ENCODE measurements around the gene NTRK3.

NTRK3 gene

DNA sequence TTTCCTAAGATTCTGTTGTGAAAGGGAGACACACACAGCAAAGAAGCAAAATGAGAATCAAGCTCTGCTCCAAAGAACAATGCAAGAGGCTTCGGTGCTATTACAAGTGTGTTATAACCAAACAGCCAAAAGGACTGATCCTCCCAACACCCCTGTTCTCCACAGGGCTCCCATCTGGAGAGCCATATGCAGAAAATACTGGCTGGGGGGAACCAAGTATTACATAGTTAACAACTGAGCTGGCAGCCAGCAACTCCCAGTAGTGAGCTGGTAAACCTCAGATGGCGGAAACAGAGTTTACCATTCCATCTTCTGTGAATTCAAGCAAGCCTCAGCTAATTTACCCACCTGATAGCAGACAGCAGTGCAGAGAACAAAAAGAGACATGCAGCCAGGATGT is 156.4 kb downstream of the NTRK3 start:
- no peak for ATAC-seq
- TF ChIP-seq, protein P1, sequence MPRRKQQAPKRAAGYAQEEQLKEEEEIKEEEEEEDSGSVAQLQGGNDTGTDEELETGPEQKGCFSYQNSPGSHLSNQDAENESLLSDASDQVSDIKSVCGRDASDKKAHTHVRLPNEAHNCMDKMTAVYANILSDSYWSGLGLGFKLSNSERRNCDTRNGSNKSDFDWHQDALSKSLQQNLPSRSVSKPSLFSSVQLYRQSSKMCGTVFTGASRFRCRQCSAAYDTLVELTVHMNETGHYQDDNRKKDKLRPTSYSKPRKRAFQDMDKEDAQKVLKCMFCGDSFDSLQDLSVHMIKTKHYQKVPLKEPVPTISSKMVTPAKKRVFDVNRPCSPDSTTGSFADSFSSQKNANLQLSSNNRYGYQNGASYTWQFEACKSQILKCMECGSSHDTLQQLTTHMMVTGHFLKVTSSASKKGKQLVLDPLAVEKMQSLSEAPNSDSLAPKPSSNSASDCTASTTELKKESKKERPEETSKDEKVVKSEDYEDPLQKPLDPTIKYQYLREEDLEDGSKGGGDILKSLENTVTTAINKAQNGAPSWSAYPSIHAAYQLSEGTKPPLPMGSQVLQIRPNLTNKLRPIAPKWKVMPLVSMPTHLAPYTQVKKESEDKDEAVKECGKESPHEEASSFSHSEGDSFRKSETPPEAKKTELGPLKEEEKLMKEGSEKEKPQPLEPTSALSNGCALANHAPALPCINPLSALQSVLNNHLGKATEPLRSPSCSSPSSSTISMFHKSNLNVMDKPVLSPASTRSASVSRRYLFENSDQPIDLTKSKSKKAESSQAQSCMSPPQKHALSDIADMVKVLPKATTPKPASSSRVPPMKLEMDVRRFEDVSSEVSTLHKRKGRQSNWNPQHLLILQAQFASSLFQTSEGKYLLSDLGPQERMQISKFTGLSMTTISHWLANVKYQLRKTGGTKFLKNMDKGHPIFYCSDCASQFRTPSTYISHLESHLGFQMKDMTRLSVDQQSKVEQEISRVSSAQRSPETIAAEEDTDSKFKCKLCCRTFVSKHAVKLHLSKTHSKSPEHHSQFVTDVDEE (CRISPR knock-in tag; IDR thresholded peaks at IDR 0.05), result no peak
- TF ChIP-seq TOX (CRISPR knock-in tag; IDR thresholded peaks at IDR 0.05; ENCODE audit: borderline replicate concordance) (no peak), ZNF70 (CRISPR knock-in tag; IDR thresholded peaks at IDR 0.05) (no peak), CSDC2 (CRISPR knock-in tag; IDR thresholded peaks at IDR 0.05) (no peak), ZNF565 (CRISPR knock-in tag; conservative IDR thresholded peaks at IDR 0.05; ENCODE audit: low read depth) (no peak), PPARA (CRISPR knock-in tag; IDR thresholded peaks at IDR 0.05; ENCODE audit: borderline replicate concordance) (no peak), BACH2 (CRISPR knock-in tag; IDR thresholded peaks at IDR 0.05; ENCODE audit: borderline replicate concordance) (no peak), ZFP3 (CRISPR knock-in tag; IDR thresholded peaks at IDR 0.05) (no peak), SNAI2 (CRISPR knock-in tag; IDR thresholded peaks at IDR 0.05) (no peak), ZC3H10 (CRISPR knock-in tag; IDR thresholded peaks at IDR 0.05) (no peak), ESRRG (CRISPR knock-in tag; IDR thresholded peaks at IDR 0.05) (no peak)
- TF ChIP-seq, protein P2, sequence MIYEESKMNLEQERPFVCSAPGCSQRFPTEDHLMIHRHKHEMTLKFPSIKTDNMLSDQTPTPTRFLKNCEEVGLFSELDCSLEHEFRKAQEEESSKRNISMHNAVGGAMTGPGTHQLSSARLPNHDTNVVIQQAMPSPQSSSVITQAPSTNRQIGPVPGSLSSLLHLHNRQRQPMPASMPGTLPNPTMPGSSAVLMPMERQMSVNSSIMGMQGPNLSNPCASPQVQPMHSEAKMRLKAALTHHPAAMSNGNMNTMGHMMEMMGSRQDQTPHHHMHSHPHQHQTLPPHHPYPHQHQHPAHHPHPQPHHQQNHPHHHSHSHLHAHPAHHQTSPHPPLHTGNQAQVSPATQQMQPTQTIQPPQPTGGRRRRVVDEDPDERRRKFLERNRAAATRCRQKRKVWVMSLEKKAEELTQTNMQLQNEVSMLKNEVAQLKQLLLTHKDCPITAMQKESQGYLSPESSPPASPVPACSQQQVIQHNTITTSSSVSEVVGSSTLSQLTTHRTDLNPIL (CRISPR knock-in tag; IDR thresholded peaks at IDR 0.05; ENCODE audit: low read depth), result no peak

DNA sequence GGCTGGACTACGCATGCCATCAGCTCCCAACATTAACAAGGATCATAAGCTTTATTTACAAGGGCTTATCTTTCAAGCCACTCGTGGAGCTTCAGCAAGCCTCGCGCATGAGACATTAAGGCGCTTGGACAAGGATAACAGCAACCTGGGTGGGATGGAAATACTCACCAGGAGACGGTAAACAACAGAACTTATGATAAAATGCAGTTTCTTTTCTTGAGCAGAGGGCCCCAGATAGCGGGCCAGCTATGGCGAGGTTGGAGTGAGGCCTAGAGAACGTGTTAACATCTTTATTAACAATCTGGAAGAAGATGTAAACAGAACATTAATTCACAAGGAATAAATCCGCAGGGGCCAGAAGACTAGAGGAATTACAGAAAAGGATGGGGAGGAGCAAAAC is 158.2 kb downstream of the NTRK3 start:
- no peak for ATAC-seq
- no peak for TF ChIP-seq GLIS3 (CRISPR knock-in tag; IDR thresholded peaks at IDR 0.05)
- no peak for TF ChIP-seq ZFP30 (CRISPR knock-in tag; IDR thresholded peaks at IDR 0.05)
- TF ChIP-seq, protein P1 (CRISPR knock-in tag; IDR thresholded peaks at IDR 0.05), result no peak
- no peak for TF ChIP-seq CSDC2 (CRISPR knock-in tag; IDR thresholded peaks at IDR 0.05)
- TF ChIP-seq OSR1 (CRISPR knock-in tag; IDR thresholded peaks at IDR 0.05), result no peak
- no peak for TF ChIP-seq RARB (CRISPR knock-in tag; IDR thresholded peaks at IDR 0.05)
- no peak for TF ChIP-seq ARNTL (CRISPR knock-in tag; IDR thresholded peaks at IDR 0.05; ENCODE audit: borderline replicate concordance, low read depth)

DNA sequence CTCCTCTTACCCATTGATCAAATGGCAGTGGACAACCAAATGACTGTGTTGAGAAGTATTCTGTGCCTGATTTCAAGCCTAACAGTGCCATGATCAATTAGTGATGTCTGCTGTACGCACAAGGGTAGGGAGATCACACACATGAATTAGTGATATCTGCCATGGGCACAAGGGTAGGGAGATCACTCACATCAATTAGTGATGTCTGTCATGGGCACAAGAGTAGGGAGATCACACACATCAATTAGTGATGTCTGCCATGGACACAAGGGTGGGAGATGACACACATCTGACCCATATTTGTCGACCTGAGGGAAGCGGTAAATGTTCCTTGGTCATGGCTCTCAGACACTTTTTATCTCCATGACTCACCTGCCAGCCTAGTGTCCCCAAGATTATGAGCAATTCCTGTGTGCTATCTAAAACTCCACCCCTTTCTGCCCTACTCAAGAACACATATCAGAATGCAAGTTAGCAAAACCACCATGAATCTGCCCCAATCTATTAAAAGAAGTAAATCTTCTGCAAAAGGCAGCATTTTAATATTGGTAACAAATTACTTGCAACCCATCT is 165.0 kb downstream of the NTRK3 start:
- no peak for ATAC-seq
- no peak for TF ChIP-seq ZFP30 (CRISPR knock-in tag; IDR thresholded peaks at IDR 0.05)
- TF ChIP-seq, protein P2 (CRISPR knock-in tag; IDR thresholded peaks at IDR 0.05; ENCODE audit: low read depth), result no peak
- no peak for TF ChIP-seq ZC3H10 (CRISPR knock-in tag; IDR thresholded peaks at IDR 0.05)
- no peak for TF ChIP-seq ZNF565 (CRISPR knock-in tag; conservative IDR thresholded peaks at IDR 0.05; ENCODE audit: low read depth)
- no peak for TF ChIP-seq ZNF70 (CRISPR knock-in tag; IDR thresholded peaks at IDR 0.05)
- no peak for TF ChIP-seq ESRRG (CRISPR knock-in tag; IDR thresholded peaks at IDR 0.05)
- no peak for TF ChIP-seq GLIS3 (CRISPR knock-in tag; IDR thresholded peaks at IDR 0.05)

DNA sequence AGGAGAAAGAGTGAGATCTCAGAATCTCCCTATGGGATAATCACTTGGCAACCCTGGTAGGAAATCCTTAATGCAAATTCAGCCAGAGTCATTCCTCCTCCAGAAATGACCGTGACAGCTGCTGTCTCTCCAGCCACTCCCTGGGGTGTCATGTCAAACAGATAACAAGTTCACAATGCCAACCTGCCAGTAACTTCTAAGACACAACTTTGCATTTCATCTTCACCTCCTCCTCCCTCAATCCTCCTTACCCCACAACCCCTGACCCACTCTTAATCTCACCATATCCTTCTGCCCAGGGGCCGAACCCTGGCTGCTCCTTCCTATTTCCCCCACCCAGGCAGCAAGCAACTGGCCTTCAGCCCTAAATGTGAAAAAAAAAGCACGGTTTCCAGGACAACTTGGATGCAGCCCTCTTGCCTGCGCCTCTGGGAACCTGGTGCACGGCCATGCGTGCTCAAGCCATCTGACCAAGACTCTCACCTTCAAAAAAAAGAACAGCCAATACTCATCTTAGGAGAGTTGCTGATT is 166.0 kb downstream of the NTRK3 start:
- ATAC-seq, result no peak
- TF ChIP-seq, protein P3, sequence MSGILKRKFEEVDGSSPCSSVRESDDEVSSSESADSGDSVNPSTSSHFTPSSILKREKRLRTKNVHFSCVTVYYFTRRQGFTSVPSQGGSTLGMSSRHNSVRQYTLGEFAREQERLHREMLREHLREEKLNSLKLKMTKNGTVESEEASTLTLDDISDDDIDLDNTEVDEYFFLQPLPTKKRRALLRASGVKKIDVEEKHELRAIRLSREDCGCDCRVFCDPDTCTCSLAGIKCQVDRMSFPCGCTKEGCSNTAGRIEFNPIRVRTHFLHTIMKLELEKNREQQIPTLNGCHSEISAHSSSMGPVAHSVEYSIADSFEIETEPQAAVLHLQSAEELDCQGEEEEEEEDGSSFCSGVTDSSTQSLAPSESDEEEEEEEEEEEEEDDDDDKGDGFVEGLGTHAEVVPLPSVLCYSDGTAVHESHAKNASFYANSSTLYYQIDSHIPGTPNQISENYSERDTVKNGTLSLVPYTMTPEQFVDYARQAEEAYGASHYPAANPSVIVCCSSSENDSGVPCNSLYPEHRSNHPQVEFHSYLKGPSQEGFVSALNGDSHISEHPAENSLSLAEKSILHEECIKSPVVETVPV (CRISPR knock-in tag; IDR thresholded peaks at IDR 0.05), result no peak
- TF ChIP-seq, protein P4, sequence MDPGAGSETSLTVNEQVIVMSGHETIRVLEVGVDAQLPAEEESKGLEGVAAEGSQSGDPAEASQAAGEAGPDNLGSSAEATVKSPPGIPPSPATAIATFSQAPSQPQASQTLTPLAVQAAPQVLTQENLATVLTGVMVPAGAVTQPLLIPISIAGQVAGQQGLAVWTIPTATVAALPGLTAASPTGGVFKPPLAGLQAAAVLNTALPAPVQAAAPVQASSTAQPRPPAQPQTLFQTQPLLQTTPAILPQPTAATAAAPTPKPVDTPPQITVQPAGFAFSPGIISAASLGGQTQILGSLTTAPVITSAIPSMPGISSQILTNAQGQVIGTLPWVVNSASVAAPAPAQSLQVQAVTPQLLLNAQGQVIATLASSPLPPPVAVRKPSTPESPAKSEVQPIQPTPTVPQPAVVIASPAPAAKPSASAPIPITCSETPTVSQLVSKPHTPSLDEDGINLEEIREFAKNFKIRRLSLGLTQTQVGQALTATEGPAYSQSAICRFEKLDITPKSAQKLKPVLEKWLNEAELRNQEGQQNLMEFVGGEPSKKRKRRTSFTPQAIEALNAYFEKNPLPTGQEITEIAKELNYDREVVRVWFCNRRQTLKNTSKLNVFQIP (CRISPR knock-in tag; IDR thresholded peaks at IDR 0.05; ENCODE audit: borderline replicate concordance, low read depth), result no peak
- no peak for TF ChIP-seq SNAI2 (CRISPR knock-in tag; IDR thresholded peaks at IDR 0.05)
- no peak for TF ChIP-seq ZNF70 (CRISPR knock-in tag; IDR thresholded peaks at IDR 0.05)
- no peak for TF ChIP-seq OSR1 (CRISPR knock-in tag; IDR thresholded peaks at IDR 0.05)
- TF ChIP-seq, protein P2 (CRISPR knock-in tag; IDR thresholded peaks at IDR 0.05; ENCODE audit: low read depth), result no peak
- no peak for TF ChIP-seq RARB (CRISPR knock-in tag; IDR thresholded peaks at IDR 0.05)
- TF ChIP-seq ZFP30 (CRISPR knock-in tag; IDR thresholded peaks at IDR 0.05), result no peak
- no peak for TF ChIP-seq ZNF565 (CRISPR knock-in tag; conservative IDR thresholded peaks at IDR 0.05; ENCODE audit: low read depth)
- TF ChIP-seq TCF4 (CRISPR knock-in tag; IDR thresholded peaks at IDR 0.05; ENCODE audit: borderline replicate concordance), result no peak
- no peak for TF ChIP-seq ESRRG (CRISPR knock-in tag; IDR thresholded peaks at IDR 0.05)
- TF ChIP-seq TOX (CRISPR knock-in tag; IDR thresholded peaks at IDR 0.05; ENCODE audit: borderline replicate concordance), result no peak

Measured in SK-N-SH treated with all-trans-retinoic acid at 6 μM for 48 hours (cell line).